Inflammatory macrophage treated with lipopolysaccharide for 4 hours (primary cell): ENCODE measurements around the gene CCL23.
"Not testable (repeated sequence)": the region's sequence is repeated elsewhere in the genome, so short reads cannot be mapped to it uniquely, and the experiment has no call there.

Experiments used
- DNase-seq: peaks from one replicate; pipeline ENCODE4 v3.0.0-alpha.2; 2020

Gene CCL23

GRCh38 chr17:36002631-36003030, 15.1 kb downstream of the CCL23 start:
- no peak for DNase-seq

GRCh38 chr17:36001862-36002603, 15.7 kb downstream of the CCL23 start:
- no peak for DNase-seq

DNA sequence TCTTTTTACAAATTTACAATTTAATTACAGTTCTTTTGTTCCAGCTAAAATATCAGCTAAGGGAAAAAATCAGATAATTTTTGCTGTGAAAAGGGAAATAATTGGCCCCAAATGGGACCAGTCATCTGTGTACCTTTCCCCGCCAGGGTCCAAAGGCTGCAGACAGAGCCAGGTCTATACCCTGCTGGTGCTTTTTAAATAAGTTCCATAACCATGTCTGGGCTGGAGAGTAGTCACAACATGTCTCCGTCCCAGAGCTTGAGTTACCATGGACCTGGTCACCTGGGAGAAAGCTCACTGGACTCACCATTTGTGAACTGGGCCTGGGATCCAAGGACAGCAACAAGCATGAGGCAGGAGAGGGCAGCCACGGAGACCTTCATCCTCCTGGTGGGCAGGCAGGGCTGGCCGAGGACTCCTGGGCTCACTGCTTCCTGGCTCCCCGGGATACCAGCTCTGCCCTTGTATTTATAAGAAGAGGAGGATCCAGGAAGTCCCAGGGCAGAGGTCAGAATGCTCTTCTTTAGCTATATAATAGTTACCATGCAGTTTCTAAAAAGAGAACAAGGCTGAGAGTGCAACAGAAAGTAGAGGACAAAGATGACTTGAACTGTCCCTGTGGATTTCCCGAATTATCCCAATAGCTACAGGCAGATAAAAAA, 16.5 kb downstream of the CCL23 start, which contains the start of gene CCL15:
Gene CCL15 (minus strand): TSS at position 444 of the 662 bp plus-strand sequence. CDS start 61 bp downstream, at position 383.
- DNase-seq, result peak; percentile 52

GRCh38 chr17:36000732-36001109, 17.1 kb downstream of the CCL23 start:
- no peak for DNase-seq

- DNase-seq, result peak; percentile 56
Measured at GRCh38 chr17:35998756-35999155, 19.0 kb downstream of the CCL23 start.

GRCh38 chr17:35998018-35998545, 19.7 kb downstream of the CCL23 start:
- DNase-seq, result no peak

GRCh38 chr17:35995346-35995745, 22.4 kb downstream of the CCL23 start:
- DNase-seq, result not testable (repeated sequence)

DNA sequence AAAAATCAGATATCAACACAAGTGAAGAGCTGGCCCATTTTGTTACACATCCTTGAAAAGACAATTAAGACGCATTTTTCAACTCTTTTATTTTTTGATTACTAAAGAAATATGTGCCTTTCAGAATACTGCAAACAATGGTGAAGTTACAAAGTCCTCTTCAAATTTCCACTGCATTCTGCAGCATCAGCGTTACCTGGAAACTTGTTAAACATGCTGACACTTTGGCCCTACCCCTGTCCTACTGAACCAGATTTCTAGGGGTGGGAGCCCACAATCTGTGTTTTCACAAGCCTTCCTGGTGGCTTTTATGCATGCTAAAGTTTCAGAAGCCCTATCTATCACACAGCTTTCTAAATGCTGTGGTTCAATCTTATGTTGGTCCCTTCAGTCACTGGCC, 26.7 kb downstream of the CCL23 start:
- no peak for DNase-seq

GRCh38 chr17:35988164-35988563, 29.6 kb downstream of the CCL23 start:
- DNase-seq, result no peak

DNA sequence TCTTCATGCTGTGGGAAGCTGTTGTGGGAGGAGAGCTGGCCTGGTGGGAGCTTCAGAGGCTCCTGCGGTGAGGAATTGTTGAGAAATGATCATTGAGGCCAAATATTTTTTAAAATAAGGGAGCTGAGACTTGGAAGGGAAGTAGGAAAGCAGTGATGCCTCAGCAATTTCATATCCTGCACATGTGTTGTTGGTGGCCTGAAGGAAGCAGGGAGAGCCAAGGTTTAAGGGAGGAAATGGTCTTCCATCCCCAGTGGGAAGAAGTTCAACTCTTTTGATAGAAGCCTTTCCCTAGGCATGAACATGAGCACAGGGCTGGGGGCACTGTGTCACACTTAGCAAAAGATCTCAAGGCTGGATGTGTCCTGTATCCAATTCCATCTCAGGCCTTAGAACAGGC, 31.1 kb downstream of the CCL23 start, which contains the start of gene CCL14:
Gene CCL14 (minus strand): TSS at position 87 of the 400 bp plus-strand sequence. CDS start 80 bp downstream, at position 7.
- DNase-seq, result no peak

GRCh38 chr17:35984140-35984539, 33.6 kb downstream of the CCL23 start:
- no peak for DNase-seq

GRCh38 chr17:35982409-35983191, 35.2 kb downstream of the CCL23 start:
- no peak for DNase-seq

GRCh38 chr17:35981908-35982330, 35.9 kb downstream of the CCL23 start:
- no peak for DNase-seq

DNA sequence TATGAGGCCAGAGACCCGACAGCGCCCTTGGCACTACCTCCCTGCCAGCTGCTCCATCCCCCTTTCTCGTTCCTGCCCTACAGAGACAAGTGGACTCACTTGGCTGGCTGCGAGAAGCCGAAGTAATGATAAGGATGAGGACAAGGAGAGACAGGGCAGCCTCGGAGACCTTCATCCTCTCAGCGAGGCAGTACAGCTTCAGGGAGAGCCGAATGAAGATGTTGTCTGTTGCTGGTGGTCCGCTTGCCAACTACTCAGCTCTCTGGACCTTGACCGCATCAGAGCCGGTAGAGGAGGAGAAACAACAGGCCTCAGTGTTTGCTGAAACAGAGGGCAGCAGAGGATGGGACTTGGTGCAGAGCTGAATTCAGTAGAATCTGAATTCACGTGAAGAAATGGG, 36.5 kb downstream of the CCL23 start, which contains the start of gene CCL16:
Gene CCL16 (minus strand): TSS at position 252 of the 400 bp plus-strand sequence. CDS start 77 bp downstream, at position 175.
- DNase-seq, result no peak

- DNase-seq, result no peak
Measured at GRCh38 chr17:35978346-35978745, 39.4 kb downstream of the CCL23 start.

DNA sequence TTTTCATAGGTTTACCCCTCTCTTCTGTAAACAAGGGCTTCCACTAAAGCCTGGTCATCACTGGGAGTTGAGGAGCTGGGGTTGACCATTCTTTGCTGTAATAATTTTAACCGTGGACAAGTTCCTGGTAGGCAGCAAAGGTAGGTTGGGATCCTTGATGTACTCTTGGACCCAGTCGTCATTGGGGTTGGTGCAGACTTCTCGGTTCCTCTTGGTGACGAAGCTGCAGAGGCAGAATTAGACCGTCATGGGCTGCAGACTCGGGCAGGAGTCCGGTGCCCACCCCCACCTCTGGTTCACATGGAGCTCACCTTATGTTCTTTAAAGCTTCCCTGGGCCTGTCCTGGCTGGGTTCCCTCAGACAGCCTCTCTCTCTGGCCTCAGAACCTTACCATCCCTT, 40.3 kb downstream of the CCL23 start:
- no peak for DNase-seq

DNA sequence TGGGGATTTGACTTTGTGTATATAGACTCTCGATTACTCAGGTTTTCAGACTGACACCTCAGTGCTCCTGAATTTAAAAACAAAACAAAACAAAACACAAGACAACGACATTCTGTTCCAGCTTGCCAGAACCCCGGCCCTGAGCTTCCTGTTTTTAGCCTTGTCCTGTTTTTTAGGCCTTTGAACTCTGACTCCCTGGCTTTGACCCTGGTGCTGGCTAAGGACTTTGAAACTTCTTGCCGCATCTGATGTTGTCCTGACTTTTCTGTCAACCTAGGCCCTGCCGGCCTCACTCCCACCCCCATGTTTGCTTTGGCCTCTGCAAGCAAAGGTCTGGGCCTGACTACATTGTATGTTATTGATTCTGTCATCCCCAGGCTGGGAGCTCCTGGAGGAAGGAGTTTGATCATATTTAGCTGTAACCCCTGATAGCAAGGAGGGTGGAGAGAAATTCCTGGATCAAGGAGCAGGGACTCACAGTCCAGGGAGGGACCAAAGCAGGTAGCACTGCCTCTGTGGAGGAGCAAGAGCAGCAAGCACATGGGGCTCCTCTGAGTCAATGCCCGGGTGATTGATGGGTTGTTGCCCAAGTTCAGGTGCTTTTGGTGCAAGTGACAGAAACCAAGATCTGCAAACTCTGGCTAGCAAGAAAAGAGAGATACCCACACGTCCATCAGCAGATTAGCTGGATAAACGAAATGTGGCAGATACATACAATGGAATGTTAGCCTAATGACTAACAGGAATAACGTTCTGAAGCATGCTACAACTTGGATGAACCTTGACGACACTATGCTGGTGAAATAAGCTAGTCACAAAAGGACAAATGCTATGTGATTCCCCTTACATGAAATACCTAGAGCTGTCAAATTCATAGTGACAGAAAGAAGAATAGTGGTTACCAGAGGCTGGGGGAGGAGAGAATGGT, 44.2 kb downstream of the CCL23 start:
- DNase-seq, result no peak

- no peak for DNase-seq
Measured at GRCh38 chr17:35972945-35973332, 44.8 kb downstream of the CCL23 start.

- DNase-seq, result no peak
Measured at GRCh38 chr17:35972535-35972934, 45.2 kb downstream of the CCL23 start.

DNA sequence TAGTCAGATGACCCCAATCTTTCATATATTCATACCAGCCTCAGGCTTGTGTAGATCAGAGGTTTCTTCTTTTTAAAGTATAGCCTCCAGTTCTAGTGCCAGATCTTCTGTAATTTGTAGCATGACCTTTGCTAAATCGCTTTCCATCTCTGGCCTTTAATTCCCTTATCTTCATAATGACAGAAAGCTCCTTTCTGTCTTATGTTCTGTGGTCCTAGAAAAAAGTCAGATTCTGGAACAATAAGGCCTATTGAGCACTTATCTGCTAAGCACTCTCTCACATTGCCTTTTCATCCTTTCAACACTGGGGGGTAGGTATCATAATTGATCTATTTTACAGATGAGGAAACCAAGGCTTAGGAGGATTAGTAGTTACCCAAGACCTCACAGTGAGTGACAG, 45.7 kb downstream of the CCL23 start:
- no peak for DNase-seq

DNA sequence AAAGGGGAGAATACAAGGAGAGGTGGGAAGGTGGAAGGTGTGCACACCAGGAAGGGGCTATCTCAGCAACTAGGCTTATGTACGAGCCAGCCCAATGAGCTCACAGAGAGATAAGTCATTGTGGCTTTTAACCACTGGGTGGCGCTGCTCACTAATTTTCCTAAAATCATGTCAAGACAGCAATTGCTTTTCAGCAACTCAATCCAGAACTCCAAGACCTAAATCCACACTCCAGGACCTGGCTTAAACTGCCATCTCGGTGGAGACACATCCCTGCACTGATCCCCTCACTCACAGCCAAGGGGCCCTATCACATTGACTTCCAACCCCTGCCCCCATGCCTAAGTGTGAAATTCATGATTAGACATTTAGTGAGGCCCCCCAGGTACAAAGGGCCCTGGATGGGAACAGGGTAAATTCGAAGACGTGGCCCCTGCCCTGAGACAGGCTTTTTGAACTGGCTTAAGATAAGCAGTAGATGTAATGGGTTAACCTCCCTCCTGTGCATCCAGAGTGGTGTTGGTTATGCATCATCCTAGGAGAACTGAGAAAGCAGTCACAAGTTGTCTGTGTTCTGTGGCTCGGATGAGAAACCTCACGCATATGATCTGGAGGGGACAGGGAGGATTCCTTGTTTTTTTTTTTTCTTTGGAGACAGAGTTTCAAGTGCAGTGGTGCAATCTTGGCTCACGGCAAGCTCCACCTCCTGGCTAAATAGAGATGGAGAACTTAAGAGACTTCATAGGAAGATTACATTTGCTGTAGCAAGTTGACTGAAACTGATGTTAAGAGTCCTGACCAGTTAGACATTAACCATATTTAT, 48.0 kb downstream of the CCL23 start:
- peak; percentile 81 for DNase-seq
